Measurements from ENCODE around the gene CFAP44.

- no peak for TF ChIP-seq POLR2A (IDR thresholded peaks at IDR 0.05)
- TF ChIP-seq CTCF (IDR thresholded peaks at IDR 0.05), result no peak
- TF ChIP-seq EP300 (IDR thresholded peaks at IDR 0.05; ENCODE audit: low read depth), result no peak
Measured at GRCh38 chr3:113404637-113405036, 36.7 kb downstream of the CFAP44 start.

Measured in transverse colon (tissue), 3 donors.